Effector memory CD4-positive, alpha-beta T cell (primary cell): ENCODE results near the gene MS4A6E.
"Not testable (repeated sequence)": the region's sequence is repeated elsewhere in the genome, so short reads cannot be mapped to it uniquely, and the experiment has no call there.

Source experiments
- DNase-seq, 3 donors: peaks; one replicate each; pipeline ENCODE4 v3.0.0-alpha.2; 2020
- H3K27ac ChIP-seq: 2 replicates; pipeline ENCODE4 v1.7.0; 2013; ENCODE audit warnings: mild to moderate bottlenecking, low read length, moderate library complexity; ENCODE audit not compliant: insufficient read depth, poor library complexity, severe bottlenecking
- H3K27me3 ChIP-seq: replicated peaks from 2 replicates; pipeline ENCODE4 v1.7.0; 2013; ENCODE audit warnings: mild to moderate bottlenecking, low read length; ENCODE audit not compliant: insufficient read depth, control insufficient read depth, poor library complexity, severe bottlenecking
- H3K36me3 ChIP-seq: 2 replicates; pipeline ENCODE4 v1.7.0; 2013; ENCODE audit warnings: mild to moderate bottlenecking, low read length, moderate library complexity; ENCODE audit not compliant: control insufficient read depth, insufficient read depth
- H3K4me1 ChIP-seq: 2 replicates; pipeline ENCODE4 v1.7.0; 2013; ENCODE audit warnings: low read length, mild to moderate bottlenecking; ENCODE audit not compliant: control insufficient read depth, insufficient read depth, poor library complexity, severe bottlenecking
- H3K4me3 ChIP-seq: 2 replicates; pipeline ENCODE4 v1.7.0; 2013; ENCODE audit warnings: low read length, low read depth, mild to moderate bottlenecking; ENCODE audit not compliant: insufficient read depth, poor library complexity, severe bottlenecking
- H3K9me3 ChIP-seq: 2 replicates; pipeline ENCODE4 v1.7.0; 2013; ENCODE audit warnings: mild to moderate bottlenecking, low read length, moderate library complexity; ENCODE audit not compliant: control insufficient read depth
- total RNA-seq, 3 donors: gene quantifications; one replicate each; lab custom pipeline; 2026; lab: John Stamatoyannopoulos, UW

The MS4A6E gene, protein sequence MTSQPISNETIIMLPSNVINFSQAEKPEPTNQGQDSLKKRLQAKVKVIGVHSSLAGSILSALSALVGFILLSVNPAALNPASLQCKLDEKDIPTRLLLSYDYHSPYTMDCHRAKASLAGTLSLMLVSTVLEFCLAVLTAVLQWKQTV
- total RNA-seq: 0 reads per million in 3 donors

DNA sequence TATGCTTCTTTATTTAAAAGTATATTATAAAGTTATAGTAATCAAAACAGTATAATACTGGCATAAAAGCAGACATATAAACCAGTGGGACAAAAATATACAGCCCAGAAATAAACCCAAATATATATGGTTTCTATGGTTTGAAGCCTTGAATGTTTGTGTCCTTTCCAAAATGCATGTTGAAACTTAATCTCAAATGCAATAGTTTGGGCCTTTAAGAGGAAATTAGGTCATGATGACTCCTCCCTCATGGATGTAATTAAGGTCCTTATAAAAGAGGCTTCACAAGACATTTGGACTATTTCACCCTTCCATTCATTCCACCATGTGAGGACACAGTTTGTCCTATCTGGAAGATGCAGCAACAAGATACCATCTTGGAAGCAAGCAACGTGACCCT lies at the start of gene MS4A6E:
MS4A6E (plus strand) TSS at position 301 of the 400 bp plus-strand sequence. CDS start 7,641 bp downstream, outside the sequence.
- DNase-seq: no peak
- no peak within 1 kb of the TSS for H3K4me3 ChIP-seq
- H3K27me3 ChIP-seq: no peaks in the 10 kb centered on the region
- no peaks in the 10 kb centered on the region for H3K36me3 ChIP-seq
- H3K9me3 ChIP-seq: no peaks in the 10 kb centered on the region
- no peaks in the 10 kb centered on the region for H3K4me1 ChIP-seq
- H3K27ac ChIP-seq: no peak within 1 kb of the TSS

DNA sequence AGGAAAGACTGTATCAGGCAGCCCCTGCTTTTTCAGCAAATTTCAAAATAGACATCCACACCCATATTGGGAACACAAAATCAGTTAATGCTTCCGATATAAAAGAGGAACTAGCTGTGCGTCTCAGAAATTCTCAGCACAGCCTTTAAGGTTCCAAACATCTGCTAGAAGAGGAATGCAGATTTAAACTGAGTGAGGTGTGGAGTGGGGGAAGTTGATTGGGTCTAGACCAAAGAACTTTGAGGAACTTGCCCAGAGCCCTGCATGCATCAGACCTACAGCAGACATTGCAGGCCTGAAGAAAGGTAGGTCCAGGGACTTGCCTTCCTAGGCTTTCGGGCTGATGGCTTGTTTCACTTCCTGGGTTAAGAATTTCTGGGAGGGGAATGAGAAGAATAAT lies 46.6 kb upstream of the MS4A6E start, which contains the start of gene MS4A4A:
MS4A4A (plus strand) TSS at position 255 of the 400 bp plus-strand sequence; CDS start at position 265, 10 bp downstream.
- no peaks in the 10 kb centered on the region for H3K27me3 ChIP-seq

DNA sequence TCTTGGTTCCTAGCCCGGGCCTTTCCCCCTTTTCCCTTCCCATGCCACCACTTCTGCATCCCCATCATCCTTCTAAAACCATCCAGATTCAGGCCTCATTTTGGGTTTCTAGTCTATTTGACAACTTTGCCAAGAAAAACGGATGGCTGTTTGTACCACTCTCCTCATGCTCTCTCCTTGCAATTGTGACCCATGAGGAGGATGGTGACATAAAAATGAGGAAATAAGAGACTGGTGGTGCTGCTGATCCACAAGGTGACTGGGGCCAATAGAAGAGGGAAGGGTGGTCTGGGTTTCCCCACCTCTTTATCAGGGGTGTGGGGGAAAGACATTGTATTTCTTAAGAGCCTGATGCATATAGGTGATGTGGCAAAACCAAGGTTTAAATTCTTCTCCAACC lies 45.6 kb upstream of the MS4A6E start:
- no peak for DNase-seq
- Histone ChIP-seq H3K27me3 (no peaks in the 10 kb centered on the region), H3K4me1 (no peaks in the 10 kb centered on the region), H3K4me3 (no peak overlapping the region), H3K9me3 (no peaks in the 10 kb centered on the region), H3K36me3 (no peaks in the 10 kb centered on the region), H3K27ac (no peak overlapping the region)

More for the DNA sequence above, 46.6 kb upstream of the MS4A6E start, which contains the start of gene MS4A4A:
- Histone ChIP-seq H3K4me3 (no peak within 1 kb of the TSS), H3K36me3 (no peaks in the 10 kb centered on the region), H3K4me1 (no peaks in the 10 kb centered on the region), H3K27ac (no peak within 1 kb of the TSS), H3K9me3 (no peaks in the 10 kb centered on the region)
- no peak for DNase-seq

DNA sequence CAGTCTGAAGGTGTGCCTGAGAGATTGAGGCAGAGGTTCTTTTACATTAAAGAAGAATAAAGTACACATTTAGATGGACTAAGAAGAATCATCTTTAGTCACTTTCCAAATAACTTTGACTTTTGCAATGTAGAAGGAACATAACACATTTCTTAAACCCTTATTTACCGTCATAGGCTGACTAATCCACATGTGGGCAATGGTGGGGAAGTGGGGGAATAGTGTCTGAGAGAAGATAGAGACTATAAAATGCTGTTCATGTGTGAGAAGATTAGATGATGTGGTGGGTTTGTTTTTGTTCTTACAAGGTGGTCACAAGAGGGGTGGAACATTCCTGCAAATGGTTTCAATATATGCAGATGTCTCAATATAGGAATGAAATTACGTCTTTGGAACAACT lies 44.8 kb upstream of the MS4A6E start:
- no peak for DNase-seq
- no peaks in the 10 kb centered on the region for H3K4me1 ChIP-seq
- H3K36me3 ChIP-seq: no peaks in the 10 kb centered on the region
- no peak overlapping the region for H3K27ac ChIP-seq
- no peaks in the 10 kb centered on the region for H3K27me3 ChIP-seq
- no peak overlapping the region for H3K4me3 ChIP-seq
- no peaks in the 10 kb centered on the region for H3K9me3 ChIP-seq

DNA sequence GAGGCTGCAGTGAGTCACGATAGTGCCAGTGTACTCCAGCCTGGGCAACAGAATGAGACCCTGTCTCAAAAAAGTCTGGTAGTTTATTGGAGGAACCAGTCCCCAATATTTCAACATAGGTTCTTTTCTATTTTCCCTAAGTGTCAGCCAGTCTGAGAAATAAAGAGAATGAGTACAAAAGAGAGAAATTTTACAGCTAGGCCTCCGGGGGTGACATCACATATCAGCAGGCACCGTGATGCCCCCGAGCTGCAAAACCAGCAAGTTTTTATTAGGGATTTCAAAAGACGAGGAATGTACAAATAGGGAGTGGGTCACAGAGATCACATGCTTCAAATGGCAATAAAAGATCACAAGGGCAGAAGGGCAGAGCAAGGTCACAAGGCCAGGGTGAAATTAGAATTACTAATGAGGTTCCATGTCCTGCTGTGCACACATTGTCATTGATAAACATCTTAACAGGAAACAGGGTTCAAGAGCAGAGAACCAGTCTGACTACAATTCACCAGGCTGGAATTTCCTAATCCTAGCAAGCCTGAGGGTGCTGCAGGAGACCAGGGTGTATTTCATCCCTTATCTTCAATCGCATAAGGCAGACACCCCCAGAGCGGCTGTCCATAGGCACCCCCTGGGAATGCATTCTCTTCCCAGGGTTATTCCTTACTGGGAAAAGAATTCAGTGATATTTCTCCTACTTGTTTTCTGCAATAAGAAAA lies 41.5 kb upstream of the MS4A6E start:
- H3K4me3 ChIP-seq, H3K9me3 ChIP-seq, H3K36me3 ChIP-seq, H3K27me3 ChIP-seq, DNase-seq, H3K4me1 ChIP-seq, H3K27ac ChIP-seq: not testable (repeated sequence)

DNA sequence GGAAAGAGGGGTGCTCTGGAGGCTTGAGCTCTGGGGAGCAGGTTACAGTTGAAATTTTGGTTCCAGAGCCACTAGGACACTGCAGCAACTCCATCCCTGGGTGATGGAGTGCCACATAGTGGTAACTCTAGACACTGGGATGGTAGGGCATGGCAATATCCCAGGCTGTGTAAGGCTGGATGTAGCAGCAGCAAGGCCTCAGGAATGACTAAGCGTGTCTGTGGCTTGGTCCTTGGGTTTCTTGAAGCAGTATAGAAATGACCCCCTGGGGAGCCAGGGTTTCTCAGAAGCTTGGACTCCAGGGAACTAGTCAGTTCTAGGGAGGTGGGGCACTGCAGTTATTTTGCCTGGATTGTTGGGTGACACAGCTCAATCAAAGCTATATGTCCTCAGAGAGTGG lies 38.5 kb upstream of the MS4A6E start:
- DNase-seq: no peak
- Histone ChIP-seq H3K4me1 (no peaks in the 10 kb centered on the region), H3K27ac (no peak overlapping the region), H3K9me3 (no peaks in the 10 kb centered on the region), H3K36me3 (no peaks in the 10 kb centered on the region), H3K27me3 (no peaks in the 10 kb centered on the region), H3K4me3 (no peak overlapping the region)

DNA sequence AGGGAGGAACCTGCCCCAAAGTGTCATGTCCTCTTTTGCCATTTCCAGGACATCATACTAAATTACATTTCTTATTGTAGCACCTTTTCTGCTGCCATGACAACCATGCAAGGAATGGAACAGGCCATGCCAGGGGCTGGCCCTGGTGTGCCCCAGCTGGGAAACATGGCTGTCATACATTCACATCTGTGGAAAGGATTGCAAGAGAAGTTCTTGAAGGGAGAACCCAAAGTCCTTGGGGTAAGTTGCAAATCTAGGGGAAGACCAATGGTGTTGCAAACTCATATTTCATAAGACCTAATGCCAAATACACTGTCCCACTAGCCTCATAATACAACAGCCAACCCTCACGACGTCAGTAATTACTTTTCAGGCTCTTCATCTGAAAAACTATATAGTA lies 34.9 kb upstream of the MS4A6E start:
- no peaks in the 10 kb centered on the region for H3K4me1 ChIP-seq
- no peaks in the 10 kb centered on the region for H3K9me3 ChIP-seq
- H3K27ac ChIP-seq: no peak overlapping the region
- H3K27me3 ChIP-seq: no peaks in the 10 kb centered on the region
- DNase-seq: no peak
- no peak overlapping the region for H3K4me3 ChIP-seq
- no peaks in the 10 kb centered on the region for H3K36me3 ChIP-seq

DNA sequence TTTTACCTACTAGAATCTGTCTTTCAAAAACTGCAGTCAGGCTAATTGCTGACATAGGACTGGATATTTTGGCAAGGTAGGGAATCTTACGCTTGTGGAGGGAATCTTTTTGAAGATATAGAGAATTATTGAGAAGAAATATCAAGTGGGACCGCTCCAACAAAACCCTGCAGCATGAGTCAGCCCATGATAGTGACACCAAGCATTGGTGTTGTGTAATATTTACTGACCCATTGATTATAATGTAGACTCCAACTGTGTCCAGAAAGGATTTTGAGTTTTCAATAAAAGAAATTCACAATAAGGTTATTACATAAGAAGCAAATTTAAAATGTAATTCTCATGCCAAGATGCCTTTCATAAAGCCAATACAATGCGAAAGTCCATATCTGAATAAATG lies 25.9 kb upstream of the MS4A6E start:
- Histone ChIP-seq H3K36me3 (no peaks in the 10 kb centered on the region), H3K4me3 (no peak overlapping the region), H3K9me3 (no peaks in the 10 kb centered on the region), H3K4me1 (no peaks in the 10 kb centered on the region), H3K27me3 (no peaks in the 10 kb centered on the region), H3K27ac (no peak overlapping the region)
- DNase-seq: no peak

DNA sequence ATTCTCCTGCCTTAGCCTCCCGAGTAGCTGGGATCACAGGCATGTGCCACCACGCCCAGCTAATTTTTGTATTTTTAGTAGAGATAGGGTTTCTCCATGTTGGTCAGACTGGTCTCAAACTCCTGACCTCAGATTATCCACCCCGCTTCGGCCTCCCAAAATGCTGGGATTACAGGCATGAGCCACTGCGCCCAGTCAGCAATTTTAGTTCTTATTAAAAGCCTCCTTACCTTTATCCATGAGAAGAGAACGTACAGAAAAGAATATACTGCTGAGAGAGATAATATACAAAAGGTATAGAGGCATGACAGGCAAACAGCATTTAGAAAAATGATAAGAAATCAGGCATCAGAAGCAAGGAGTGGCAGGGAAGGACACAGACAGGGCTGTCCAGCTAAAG lies 25.2 kb upstream of the MS4A6E start:
- H3K27me3 ChIP-seq, H3K27ac ChIP-seq, DNase-seq, H3K36me3 ChIP-seq, H3K9me3 ChIP-seq, H3K4me3 ChIP-seq, H3K4me1 ChIP-seq: not testable (repeated sequence)

DNA sequence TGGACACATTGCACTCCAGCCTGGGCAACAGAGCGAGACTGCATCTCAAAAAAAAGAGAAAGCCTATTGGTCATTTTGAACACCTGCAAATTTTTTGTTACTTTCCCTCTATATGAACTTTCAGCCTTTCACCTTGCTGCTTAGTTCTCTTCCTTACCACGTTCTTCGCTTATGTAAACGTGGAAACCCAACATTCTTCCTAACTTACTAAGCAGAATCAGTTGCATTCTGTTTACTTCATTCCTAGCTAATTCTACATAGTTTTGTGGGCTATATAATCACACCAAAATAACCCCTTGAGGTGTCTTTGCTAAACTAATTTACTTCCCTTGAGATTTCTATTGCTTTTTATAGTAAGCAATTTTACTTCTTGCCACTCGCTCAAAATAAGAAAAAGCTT lies 23.4 kb upstream of the MS4A6E start:
- no peaks in the 10 kb centered on the region for H3K9me3 ChIP-seq
- no peak overlapping the region for H3K4me3 ChIP-seq
- H3K36me3 ChIP-seq: no peaks in the 10 kb centered on the region
- no peak for DNase-seq
- H3K27me3 ChIP-seq: no peaks in the 10 kb centered on the region
- H3K4me1 ChIP-seq: no peaks in the 10 kb centered on the region
- no peak overlapping the region for H3K27ac ChIP-seq
